Vagina (tissue), 2 donors: ENCODE results near the gene ZNF423.

Experiments used
- POLR2AphosphoS5 ChIP-seq, 2 donors: sonication (generic); formaldehyde crosslinking; IDR thresholded peaks; one replicate each; pipeline ENCODE4 v1.9.0; 2017; ENCODE audit warnings: antibody characterized with exemption in 2 of 2, mild to moderate bottlenecking in 2 of 2, low read depth in 1 of 2; ENCODE audit not compliant: insufficient read depth in 1 of 2
- TF ChIP-seq, protein P1 (sequence below), 3 experiments: fragments of 450-650 bp in 2 of 3; fragments of 200-600 bp in 1 of 3; sonication (generic) in 1 of 3; IDR thresholded peaks; one replicate each; pipeline ENCODE4 v1.5.1; 2017 to 2019; ENCODE audit warnings: antibody characterized with exemption in 3 of 3, mild to moderate bottlenecking in 2 of 3, moderate library complexity in 2 of 3

GRCh38 chr16:49529411-49530045, 326.4 kb downstream of the ZNF423 start:
- TF ChIP-seq, protein P1, sequence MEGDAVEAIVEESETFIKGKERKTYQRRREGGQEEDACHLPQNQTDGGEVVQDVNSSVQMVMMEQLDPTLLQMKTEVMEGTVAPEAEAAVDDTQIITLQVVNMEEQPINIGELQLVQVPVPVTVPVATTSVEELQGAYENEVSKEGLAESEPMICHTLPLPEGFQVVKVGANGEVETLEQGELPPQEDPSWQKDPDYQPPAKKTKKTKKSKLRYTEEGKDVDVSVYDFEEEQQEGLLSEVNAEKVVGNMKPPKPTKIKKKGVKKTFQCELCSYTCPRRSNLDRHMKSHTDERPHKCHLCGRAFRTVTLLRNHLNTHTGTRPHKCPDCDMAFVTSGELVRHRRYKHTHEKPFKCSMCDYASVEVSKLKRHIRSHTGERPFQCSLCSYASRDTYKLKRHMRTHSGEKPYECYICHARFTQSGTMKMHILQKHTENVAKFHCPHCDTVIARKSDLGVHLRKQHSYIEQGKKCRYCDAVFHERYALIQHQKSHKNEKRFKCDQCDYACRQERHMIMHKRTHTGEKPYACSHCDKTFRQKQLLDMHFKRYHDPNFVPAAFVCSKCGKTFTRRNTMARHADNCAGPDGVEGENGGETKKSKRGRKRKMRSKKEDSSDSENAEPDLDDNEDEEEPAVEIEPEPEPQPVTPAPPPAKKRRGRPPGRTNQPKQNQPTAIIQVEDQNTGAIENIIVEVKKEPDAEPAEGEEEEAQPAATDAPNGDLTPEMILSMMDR (IDR thresholded peaks at IDR 0.05), result no peak
- no peak for TF ChIP-seq POLR2AphosphoS5 (IDR thresholded peaks at IDR 0.05; ENCODE audit: insufficient read depth in 1 of 2, low read depth in 1 of 2)
